Body of pancreas (tissue), 4 donors: ENCODE data around the gene CIP2A.

ENCODE experiments used
- POLR2A ChIP-seq, 3 donors: fragments of 450-650 bp; IDR thresholded peaks; one replicate each; pipeline ENCODE4 v1.6.1; 2016; ENCODE audit warnings: antibody characterized with exemption in 3 of 3, mild to moderate bottlenecking in 2 of 3
- TF ChIP-seq, protein P1 (sequence below), 7 experiments: fragments of 450-650 bp in 4 of 7; fragments of 200-600 bp in 3 of 7; sonication (generic) in 3 of 7; IDR thresholded peaks; one replicate each; pipeline ENCODE4 v1.5.1; 2016 to 2019; ENCODE audit warnings: antibody characterized with exemption in 7 of 7

- TF ChIP-seq, protein P1, sequence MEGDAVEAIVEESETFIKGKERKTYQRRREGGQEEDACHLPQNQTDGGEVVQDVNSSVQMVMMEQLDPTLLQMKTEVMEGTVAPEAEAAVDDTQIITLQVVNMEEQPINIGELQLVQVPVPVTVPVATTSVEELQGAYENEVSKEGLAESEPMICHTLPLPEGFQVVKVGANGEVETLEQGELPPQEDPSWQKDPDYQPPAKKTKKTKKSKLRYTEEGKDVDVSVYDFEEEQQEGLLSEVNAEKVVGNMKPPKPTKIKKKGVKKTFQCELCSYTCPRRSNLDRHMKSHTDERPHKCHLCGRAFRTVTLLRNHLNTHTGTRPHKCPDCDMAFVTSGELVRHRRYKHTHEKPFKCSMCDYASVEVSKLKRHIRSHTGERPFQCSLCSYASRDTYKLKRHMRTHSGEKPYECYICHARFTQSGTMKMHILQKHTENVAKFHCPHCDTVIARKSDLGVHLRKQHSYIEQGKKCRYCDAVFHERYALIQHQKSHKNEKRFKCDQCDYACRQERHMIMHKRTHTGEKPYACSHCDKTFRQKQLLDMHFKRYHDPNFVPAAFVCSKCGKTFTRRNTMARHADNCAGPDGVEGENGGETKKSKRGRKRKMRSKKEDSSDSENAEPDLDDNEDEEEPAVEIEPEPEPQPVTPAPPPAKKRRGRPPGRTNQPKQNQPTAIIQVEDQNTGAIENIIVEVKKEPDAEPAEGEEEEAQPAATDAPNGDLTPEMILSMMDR (IDR thresholded peaks at IDR 0.05): no peak
- no peak for TF ChIP-seq POLR2A (IDR thresholded peaks at IDR 0.05)
These were observed 40.7 kb upstream of the CIP2A start for GRCh38 chr3:108629974-108630373.
